Left lung (tissue), 10 donors: ENCODE measurements around the gene ZFC3H1. TPM values are rescaled to one million over a fixed set of nuclear protein-coding genes. Genes with fewer than 3 reads are reported as not detected.
"Not testable (repeated sequence)": the region's sequence is repeated elsewhere in the genome, so short reads cannot be mapped to it uniquely, and the experiment has no call there.

Source experiments
- ATAC-seq: fragments of 200-7000 bp; cut with Tn5 transposase; one replicate; pipeline ENCODE4 v1.9.1; 2020; ENCODE audit warnings: moderate library complexity
- DNase-seq, 4 donors: peaks; one replicate each; pipeline ENCODE4 v3.0.0-alpha.2; 2013 to 2020
- H3K27ac ChIP-seq, 2 donors: fragments of 200-600 bp; sonication (generic) in 1 of 2; one replicate each; pipeline versions ENCODE4 v1.5.0 to v1.8.0; 2020 to 2021
- H3K27me3 ChIP-seq, 2 donors: fragments of 200-600 bp; sonication (generic) in 1 of 2; one replicate each; pipeline versions ENCODE4 v1.5.0 to v1.8.0; 2020 to 2021
- H3K36me3 ChIP-seq, 2 donors: fragments of 200-600 bp; sonication (generic) in 1 of 2; one replicate each; pipeline versions ENCODE4 v1.5.0 to v1.8.0; 2020 to 2021
- H3K4me1 ChIP-seq, 2 donors: fragments of 200-600 bp; one replicate each; pipeline ENCODE4 v1.8.0; 2021
- H3K4me3 ChIP-seq, 2 donors: fragments of 200-600 bp; sonication (generic) in 1 of 2; one replicate each; pipeline versions ENCODE4 v1.5.0 to v1.8.0; 2020 to 2021; ENCODE audit warnings: mild to moderate bottlenecking in 1 of 2
- H3K9me3 ChIP-seq, 2 donors: fragments of 200-600 bp; sonication (generic) in 1 of 2; one replicate each; pipeline versions ENCODE4 v1.5.0 to v1.8.0; 2020 to 2021
- intact Hi-C, 2 donors: fragments of 100-400 bp; cut with DNase I; formaldehyde crosslinking; loops; one replicate each; pipeline versions ENCODE4 v1.11.2 to v1.14.2; 2022
- polyA plus RNA-seq, 6 donors: library from polyadenylated mRNA; unstranded; fragments of 120-200 nt; gene quantifications; one replicate each; pipeline ENCODE4 v1.2.1, GENCODE V29; 2013; ENCODE audit not compliant: insufficient read length in 6 of 6
- total RNA-seq, 2 donors: library from RNA; stranded (reverse); fragmentation: NEBNext Ultra II Directional; extraction: Animal tissue kit (Norgen Biotek cat#: 25700); gene quantifications; one replicate each; pipeline ENCODE4 v1.2.1, GENCODE V29; 2021
- TF ChIP-seq, protein P1 (sequence below), 2 donors: fragments of 200-600 bp; sonication (generic) in 1 of 2; IDR thresholded peaks; one replicate each; pipeline versions ENCODE4 v1.5.0 to v1.8.0; 2021; ENCODE audit warnings: antibody characterized with exemption in 2 of 2
- donor health status: DM: no; HTN: yes; CAD: no.
- donor health status: DM: no; HTN: no; CAD: no.

Gene ZFC3H1
- total and polyA plus RNA-seq, 8 donors: 40.7 to 95.6 (median 71.0) TPM

DNA sequence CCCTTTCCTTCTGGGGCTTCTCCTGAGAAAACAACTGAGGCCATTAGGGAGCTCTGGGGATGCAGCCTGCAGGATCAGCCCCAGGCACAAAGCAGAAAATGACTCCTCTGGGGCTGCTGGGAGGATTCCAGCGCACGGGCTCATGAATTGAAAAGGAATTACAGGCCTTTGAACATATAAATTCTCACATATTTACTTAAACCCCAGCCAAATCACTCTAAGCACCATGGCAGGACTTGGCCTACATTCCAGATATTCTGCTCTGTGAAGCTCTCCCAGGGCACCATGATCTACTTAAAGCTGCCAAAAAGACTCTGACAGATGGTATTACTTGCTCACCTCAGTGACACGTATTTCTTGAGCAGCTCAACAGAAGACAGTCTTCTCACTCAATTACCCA, 87.2 kb downstream of the ZFC3H1 start:
- intact Hi-C loops: no loop called here
- DNase-seq (no peak), ATAC-seq (no peak)
- TF ChIP-seq, protein P1, sequence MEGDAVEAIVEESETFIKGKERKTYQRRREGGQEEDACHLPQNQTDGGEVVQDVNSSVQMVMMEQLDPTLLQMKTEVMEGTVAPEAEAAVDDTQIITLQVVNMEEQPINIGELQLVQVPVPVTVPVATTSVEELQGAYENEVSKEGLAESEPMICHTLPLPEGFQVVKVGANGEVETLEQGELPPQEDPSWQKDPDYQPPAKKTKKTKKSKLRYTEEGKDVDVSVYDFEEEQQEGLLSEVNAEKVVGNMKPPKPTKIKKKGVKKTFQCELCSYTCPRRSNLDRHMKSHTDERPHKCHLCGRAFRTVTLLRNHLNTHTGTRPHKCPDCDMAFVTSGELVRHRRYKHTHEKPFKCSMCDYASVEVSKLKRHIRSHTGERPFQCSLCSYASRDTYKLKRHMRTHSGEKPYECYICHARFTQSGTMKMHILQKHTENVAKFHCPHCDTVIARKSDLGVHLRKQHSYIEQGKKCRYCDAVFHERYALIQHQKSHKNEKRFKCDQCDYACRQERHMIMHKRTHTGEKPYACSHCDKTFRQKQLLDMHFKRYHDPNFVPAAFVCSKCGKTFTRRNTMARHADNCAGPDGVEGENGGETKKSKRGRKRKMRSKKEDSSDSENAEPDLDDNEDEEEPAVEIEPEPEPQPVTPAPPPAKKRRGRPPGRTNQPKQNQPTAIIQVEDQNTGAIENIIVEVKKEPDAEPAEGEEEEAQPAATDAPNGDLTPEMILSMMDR (IDR thresholded peaks at IDR 0.05): no peak
- Histone ChIP-seq H3K27ac (no peak overlapping the region), H3K4me1 (no peaks in the 10 kb centered on the region), H3K4me3 (no peak overlapping the region), H3K36me3 (no peaks in the 10 kb centered on the region), H3K27me3 (no peaks in the 10 kb centered on the region), H3K9me3 (no peaks in the 10 kb centered on the region)

DNA sequence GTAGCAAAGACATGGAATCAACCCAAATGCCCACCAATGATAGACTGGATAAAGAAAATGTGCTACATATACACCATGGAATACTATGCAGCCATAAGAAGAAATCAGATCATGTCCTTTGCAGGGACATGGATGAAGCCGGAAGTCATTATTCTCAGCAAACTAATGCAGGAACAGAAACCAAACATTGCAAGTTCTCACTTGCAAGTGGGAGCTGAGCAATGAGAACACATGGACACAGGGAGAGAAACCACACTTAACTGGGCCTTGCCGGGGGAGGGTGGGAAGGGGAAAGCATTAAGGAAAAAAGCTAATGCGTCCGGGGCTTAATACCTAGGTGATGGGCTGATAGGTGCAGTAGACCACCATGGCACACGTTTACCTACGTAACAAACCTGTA, 93.8 kb downstream of the ZFC3H1 start:
- H3K4me3 ChIP-seq, intact Hi-C loops, ATAC-seq, H3K36me3 ChIP-seq, H3K4me1 ChIP-seq, H3K27ac ChIP-seq, H3K27me3 ChIP-seq, H3K9me3 ChIP-seq, DNase-seq: not testable (repeated sequence)

DNA sequence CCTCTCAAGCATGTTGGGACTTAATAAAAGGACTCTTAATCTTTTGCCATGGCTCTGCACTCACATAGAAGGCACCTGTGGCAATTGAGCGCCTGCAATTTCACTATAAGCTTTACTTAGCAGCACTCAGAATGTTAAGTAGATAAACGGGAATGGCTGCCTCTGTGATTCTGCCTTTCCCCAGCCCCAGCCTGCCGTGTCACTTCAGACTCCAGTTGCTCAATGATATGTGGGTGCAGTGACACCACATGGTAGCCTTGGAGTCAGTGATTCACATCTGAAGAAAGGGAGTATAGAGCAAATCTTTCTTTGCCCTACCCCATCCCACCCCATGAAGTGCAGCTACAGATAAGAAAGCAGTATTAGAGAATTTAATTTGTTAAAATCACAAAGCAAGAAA, 96.1 kb downstream of the ZFC3H1 start:
- Histone ChIP-seq H3K4me1 (no peaks in the 10 kb centered on the region), H3K4me3 (no peak overlapping the region), H3K36me3 (no peaks in the 10 kb centered on the region), H3K27me3 (no peaks in the 10 kb centered on the region), H3K9me3 (no peaks in the 10 kb centered on the region), H3K27ac (no peak overlapping the region)
- DNase-seq (peak in 3 of 4 donors; percentile 16 to 59 (median 42)), ATAC-seq (peak; percentile 97)
- TF ChIP-seq, protein P1 (IDR thresholded peaks at IDR 0.05): no peak
- intact Hi-C loops: no loop called here

DNA sequence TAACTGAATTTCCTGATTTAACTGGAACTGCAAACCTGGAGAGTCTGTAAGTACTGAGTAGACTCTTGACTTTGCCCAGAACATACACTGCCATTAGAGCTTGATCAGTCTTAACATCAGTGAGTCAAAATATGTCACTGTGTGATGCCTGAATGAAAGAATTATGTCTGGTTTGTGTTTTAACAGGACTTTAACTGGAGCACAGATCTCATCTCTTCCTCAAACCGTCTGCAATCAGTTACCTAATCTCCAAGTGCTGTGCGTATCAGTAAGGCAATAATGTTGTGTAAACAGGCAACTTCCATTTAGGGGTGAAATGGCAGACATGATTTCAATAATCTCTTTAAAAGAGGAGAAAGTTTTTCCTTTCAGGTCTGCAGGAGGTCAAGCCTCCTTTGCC, 97.0 kb downstream of the ZFC3H1 start:
- Histone ChIP-seq H3K27me3 (no peaks in the 10 kb centered on the region), H3K9me3 (no peaks in the 10 kb centered on the region), H3K4me1 (no peaks in the 10 kb centered on the region), H3K4me3 (no peak overlapping the region), H3K36me3 (no peaks in the 10 kb centered on the region), H3K27ac (no peak overlapping the region)
- ATAC-seq (peak; percentile 45), DNase-seq (no peak)
- TF ChIP-seq, protein P1 (IDR thresholded peaks at IDR 0.05): no peak
- intact Hi-C loops: no loop called here

DNA sequence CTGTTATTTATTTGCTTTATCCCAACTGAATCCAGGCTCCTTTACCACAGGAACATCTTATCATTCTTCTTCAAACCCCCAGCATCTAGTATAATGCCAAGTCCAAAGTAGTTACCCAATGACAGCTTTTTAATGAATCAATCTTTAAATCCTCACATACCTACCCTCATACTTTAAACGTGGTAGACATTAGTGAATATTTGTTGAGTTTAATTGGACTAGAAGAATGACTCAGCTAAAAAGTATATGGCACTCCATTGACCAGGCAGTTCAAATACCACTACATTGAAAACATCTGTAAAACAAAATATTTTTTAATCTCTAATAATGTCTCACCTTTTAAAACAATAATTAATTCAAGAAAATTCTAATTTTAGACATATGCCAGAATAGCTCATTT, 98.1 kb downstream of the ZFC3H1 start:
- no peak overlapping the region for H3K4me3 ChIP-seq
- H3K9me3 ChIP-seq: no peaks in the 10 kb centered on the region
- no peaks in the 10 kb centered on the region for H3K27me3 ChIP-seq
- H3K27ac ChIP-seq: no peak overlapping the region
- ATAC-seq (no peak), DNase-seq (no peak)
- TF ChIP-seq, protein P1 (IDR thresholded peaks at IDR 0.05): no peak
- no peaks in the 10 kb centered on the region for H3K4me1 ChIP-seq
- intact Hi-C loops: no loop called here
- H3K36me3 ChIP-seq: no peaks in the 10 kb centered on the region
